Activated effector memory CD4-positive, alpha-beta T cell treated with anti-CD3 and anti-CD28 coated beads, Interleukin-2, amount 50 U/mL, for 16 hours (primary cell): ENCODE results near the gene BICRA.
"Not testable (repeated sequence)": the region's sequence is repeated elsewhere in the genome, so short reads cannot be mapped to it uniquely, and the experiment has no call there.

Experiments
- DNase-seq: peaks from one replicate; pipeline ENCODE4 v3.0.0-alpha.2; 2020

Gene BICRA

DNA sequence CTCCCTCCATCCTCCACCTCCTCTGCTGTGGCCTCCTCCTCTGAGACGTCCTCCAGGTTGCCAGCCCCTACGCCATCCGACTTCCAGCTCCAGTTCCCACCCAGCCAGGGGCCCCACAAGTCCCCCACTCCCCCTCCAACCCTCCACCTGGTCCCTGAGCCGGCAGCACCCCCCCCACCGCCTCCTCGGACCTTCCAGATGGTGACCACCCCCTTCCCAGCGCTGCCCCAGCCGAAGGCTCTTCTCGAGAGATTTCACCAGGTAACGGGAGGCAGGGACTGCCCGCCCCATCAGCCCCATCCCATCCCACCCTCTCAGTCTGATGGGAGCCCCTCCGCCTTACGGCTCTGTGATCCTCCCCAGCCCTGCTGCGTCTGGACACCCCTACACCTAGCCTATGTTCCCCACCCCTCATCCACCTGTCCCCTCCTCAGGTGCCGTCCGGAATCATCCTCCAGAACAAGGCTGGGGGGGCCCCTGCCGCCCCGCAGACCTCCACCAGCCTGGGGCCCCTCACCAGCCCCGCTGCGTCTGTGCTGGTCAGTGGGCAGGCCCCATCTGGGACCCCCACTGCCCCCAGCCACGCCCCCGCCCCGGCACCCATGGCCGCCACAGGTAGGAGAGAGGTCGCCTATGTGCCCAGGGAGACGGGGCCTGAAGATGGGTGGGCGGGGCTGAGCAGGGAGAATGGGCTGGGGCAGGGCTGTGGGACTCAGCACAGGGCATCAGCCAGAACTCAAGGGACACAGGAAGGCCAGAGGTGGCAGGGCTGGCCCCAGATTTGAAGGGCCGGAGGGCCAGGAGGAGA is 85.7 kb downstream of the BICRA start:
- no peak for DNase-seq

GRCh38 chr19:47695533-47696262 is 86.8 kb downstream of the BICRA start:
- no peak for DNase-seq

- DNase-seq, result no peak
Measured at GRCh38 chr19:47696635-47697034, 87.7 kb downstream of the BICRA start.

DNA sequence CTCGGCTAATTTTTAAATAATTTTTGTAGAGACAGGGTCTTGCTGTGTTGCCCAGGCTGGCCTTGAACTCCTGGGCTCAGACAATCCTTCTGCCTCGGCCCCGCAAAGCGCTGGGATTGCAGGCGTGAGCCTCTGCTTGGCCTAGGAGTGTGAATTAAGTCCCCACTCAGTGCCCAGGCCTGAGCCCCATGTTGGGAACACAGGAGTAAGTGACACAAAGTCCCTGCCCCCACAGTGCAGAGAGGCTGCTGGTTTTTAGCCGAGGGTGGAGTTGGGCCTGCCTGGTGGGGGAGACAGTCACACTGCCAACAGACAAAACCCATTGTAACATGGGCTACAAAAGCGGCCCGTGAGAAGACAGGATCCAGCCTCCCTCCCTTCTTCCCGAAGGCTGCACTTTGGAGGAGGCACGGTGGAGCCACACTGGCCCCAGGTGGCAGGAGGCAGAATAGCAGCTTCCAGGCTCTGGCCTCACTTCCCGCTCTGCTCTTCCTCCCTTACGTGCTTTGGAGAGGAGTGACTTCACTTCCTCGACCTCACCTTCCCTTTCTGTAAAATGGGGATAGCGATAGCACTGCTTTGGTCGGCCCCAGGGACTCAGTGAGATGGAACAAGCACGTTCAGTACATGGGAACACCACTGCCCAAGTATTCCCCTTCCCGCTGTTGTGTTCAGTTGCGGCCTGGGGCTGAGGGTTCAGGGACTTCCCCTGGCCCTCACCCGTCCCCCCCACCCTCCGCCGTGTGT is 89.1 kb downstream of the BICRA start:
- DNase-seq, result peak; percentile 81

- no peak for DNase-seq
Measured at GRCh38 chr19:47698631-47699359, 89.9 kb downstream of the BICRA start.

DNA sequence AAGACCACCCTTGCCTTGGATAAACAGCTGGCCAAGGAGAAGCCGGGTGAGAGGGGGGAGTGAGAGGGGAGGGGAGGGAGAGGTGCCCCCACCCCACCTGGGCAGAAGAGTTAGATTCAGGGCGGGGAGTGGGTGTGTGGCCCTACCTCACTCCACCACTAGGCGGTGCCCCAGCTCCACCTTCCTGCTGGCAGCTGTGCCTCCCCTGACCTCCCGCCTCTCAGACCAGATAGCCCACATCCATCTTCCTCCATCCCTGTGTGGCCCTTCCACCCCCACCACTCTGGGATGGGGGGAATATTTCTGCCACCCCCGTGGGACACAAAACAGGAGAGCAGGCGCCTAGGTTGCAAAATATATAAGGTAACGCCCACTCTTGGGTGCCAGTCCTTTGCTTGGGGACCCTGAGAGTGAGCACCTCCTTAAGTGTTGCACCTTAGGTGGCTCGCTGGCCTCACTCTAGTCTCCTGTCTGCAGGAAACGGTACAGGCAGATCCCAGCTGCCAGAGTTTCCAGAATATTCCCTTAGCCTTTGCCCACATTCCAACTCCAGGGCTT is 90.5 kb downstream of the BICRA start:
- peak; percentile 82 for DNase-seq

DNA sequence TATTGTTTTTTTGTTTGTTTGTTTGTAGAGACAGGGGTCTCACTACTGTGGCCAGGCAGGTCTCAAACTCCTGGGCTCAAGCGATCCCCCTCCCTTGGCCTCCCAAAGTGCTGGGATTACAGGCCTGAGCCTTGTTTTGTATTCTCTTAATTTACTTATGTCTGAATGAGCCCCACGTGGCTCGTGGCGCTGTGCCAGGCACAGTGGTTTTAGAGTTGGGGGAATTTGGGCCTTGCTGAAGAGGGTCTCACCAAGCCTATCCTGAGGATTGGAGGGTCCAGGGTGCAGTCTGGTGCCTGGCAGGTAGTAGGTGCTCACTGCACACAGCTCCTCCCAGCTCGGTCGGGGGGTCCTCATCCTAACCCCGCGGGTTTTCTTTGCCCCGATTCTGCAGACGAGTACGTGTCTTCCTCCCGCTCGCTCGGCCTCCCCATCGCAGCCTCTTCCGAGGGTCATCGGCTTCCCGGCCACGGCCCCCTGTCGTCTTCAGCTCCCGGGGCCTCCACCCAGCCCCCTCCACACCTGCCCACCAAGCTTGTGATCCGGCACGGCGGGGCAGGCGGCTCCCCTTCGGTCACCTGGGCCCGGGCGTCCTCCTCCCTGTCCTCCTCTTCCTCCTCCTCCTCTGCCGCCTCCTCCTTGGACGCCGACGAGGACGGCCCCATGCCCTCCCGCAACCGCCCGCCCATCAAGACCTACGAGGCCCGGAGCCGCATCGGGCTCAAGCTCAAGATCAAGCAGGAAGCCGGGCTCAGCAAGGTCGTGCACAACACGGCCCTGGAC is 92.2 kb downstream of the BICRA start:
- no peak for DNase-seq

DNA sequence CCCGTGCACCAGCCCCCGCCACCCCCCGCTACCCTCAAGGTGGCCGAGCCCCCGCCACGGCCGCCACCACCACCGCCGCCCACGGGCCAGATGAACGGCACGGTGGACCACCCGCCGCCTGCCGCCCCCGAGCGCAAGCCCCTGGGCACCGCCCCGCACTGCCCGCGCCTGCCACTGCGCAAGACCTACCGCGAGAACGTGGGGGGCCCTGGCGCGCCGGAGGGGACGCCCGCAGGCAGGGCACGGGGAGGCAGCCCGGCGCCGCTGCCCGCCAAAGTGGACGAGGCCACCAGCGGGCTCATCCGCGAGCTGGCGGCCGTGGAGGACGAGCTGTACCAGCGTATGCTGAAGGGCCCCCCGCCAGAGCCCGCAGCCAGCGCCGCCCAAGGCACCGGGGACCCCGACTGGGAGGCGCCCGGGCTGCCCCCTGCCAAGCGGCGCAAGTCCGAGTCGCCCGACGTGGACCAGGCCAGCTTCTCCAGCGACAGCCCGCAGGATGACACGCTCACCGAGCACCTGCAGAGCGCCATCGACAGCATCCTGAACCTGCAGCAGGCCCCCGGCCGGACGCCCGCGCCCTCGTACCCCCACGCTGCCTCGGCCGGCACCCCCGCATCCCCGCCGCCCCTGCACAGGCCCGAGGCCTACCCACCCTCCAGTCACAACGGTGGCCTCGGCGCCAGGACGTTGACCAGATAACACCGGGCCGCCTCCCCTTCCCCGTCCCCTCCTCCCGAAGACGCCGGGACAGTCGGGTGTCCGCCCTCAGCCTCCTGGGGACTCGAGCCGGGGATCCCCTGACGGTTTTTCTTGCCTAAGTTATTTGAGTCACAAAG is 93.0 kb downstream of the BICRA start:
- DNase-seq, result no peak

- no peak for DNase-seq
Measured at GRCh38 chr19:47702671-47703070, 93.7 kb downstream of the BICRA start.

DNA sequence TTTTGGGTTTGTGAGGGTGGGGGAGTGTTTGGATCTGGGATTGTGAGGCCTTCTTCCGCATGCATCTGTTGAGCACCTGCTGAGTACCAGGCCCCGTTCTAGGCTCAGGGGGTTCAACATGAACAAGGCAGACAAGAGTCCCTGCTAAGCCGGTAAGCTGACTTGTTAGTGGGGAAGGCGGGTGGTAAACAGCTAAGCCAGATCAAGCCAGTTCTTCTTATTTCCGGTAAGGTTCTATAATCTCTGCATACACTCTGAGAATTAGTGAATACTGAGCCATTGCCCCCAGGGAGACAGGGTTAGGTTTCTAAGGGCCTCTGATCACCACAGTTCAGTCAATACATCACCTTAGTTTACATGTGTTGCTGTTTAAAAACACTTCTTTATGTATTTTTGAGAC is 94.4 kb downstream of the BICRA start:
- no peak for DNase-seq

DNA sequence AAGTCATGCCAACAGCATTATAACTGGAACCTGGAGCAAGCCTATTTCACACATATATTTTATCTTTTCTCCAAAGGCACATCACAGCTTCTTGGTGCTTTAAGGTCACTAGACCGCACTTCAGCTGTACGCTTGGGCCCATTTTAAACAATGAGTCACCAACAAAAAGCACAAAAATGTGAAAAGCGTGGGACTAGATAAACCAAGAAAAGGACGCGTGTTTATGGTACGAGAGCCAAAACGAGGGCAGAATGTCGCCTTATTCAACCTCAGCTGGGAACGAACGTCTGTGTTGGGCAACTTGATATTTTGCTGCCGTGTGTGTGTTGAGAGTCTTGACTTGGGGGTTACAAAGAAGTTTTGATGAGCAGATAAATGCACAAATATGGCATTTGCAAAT is 95.1 kb downstream of the BICRA start:
- DNase-seq, result no peak

GRCh38 chr19:47704656-47705055 is 95.7 kb downstream of the BICRA start:
- no peak for DNase-seq

GRCh38 chr19:47707135-47707925 is 98.4 kb downstream of the BICRA start:
- peak; percentile 89 for DNase-seq

GRCh38 chr19:47711652-47712242 is 102.8 kb downstream of the BICRA start:
- no peak for DNase-seq

GRCh38 chr19:47713046-47714021 is 104.4 kb downstream of the BICRA start, which contains the start of gene EHD2:
TSS of gene EHD2 (plus strand) at chr19:47713422. CDS start at chr19:47716613, 3,191 bp downstream.
- peak; percentile 78 for DNase-seq

DNA sequence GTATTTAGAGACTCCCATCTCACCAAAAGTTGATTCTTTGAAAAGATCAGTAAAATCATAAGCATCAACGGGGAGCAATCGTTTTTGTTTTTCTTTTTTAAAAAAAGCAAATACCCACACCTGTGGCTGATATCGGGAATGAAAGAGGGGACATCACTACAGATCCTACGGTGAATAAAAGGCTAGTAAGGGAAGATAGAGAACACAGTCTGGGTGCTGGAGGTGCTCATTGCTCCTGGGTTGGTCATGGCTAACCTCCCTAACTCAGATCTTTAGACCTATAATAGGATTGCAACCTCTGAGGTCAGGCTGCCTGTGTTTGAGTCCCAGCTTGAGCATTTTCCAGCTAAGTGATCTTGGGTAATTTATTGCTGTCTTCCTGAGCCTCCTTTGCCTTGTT is 105.4 kb downstream of the BICRA start:
- no peak for DNase-seq

GRCh38 chr19:47714855-47715254 is 105.9 kb downstream of the BICRA start:
- DNase-seq, result not testable (repeated sequence)
